NCI-H1092 treated with DMSO at 0.1 percent for 48 hours (cell line): Measurements from ENCODE around the gene SLC43A1.

Source experiments
- DNase-seq: peaks from one replicate; lab custom pipeline; 2025; lab: John Stamatoyannopoulos, UW

The SLC43A1 gene

DNA sequence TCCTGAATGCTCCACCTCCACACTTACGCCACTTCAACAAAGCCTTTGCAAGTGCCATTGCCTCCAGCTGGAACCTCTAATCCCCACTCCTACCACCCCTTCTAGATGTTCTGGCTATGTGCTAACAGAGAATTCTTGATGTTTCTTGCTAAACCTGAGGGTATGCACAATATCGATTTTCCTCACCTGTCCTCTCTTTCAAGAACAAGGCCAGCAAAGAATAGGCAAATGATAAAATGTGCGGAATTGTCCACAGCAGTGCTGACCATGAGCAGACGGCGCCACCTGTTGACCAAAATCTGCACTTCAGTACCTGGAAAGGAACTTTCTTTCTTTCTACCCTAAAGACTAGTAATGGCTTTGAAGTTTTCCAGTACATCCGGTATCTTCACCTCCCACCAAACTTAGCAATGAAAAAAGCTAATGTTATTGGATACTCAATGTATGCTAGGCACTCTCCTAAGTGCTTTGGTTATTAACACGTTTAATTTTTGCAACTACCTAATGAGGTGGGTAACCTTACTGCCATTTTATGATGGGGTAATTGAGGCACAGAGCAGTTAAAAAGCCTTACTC is 11.6 kb upstream of the SLC43A1 start:
- peak; percentile 63 for DNase-seq

DNA sequence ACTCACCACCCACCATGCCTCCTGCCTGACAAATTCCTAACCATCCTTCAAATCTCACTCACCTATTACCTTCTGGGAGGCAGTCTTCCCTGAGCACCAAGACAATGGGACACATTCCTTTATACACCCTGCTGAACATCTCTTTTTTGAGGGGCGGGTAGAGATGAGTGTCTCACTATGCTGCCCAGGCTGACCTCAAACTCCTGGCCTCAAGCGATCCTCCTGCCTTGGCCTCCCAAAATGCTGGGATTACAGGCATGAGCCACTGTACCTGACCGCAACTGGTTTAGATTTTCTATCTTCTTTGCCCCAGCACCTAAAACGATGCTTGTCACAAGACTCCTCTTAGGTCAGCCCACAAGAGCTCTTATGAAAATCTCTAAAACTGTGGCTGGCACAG is 7.9 kb upstream of the SLC43A1 start:
- no peak for DNase-seq

DNA sequence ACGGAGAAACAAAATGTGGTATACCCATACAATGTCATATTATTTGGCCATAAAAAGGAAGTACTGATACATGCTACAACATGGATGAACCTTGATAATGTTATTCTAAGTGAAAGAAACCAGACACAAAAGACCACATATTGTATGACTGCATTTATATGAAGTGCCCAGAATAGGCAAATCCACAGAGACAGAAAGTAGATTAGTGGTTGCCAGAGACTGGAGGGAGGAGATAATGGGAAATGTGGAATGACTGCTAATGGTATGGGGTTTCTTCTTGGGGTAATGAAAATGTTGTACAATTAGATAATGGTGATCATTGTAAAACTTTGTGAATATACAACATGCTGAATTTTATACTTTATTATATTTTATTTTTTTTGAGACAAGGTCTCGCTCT is 5.6 kb upstream of the SLC43A1 start:
- no peak for DNase-seq

DNA sequence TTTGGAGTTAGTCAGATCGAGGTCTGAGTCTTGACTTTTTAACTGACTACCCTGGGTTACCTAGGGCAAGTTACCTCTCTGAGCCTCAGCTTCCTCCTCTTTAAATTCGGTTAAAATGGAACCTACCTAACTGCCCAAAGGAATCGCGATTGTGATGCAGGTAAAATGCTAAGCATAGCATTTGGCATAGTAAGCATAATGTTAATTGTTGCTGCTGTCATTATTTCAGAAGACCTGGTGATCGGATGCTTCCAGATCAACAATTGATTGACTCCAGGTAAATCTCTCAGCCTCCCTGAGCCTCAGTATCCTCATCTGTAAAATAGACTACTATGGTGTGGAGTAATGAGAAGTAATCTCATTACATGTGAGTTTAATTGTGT is 550 bp upstream of the SLC43A1 start:
- no peak for DNase-seq

DNA sequence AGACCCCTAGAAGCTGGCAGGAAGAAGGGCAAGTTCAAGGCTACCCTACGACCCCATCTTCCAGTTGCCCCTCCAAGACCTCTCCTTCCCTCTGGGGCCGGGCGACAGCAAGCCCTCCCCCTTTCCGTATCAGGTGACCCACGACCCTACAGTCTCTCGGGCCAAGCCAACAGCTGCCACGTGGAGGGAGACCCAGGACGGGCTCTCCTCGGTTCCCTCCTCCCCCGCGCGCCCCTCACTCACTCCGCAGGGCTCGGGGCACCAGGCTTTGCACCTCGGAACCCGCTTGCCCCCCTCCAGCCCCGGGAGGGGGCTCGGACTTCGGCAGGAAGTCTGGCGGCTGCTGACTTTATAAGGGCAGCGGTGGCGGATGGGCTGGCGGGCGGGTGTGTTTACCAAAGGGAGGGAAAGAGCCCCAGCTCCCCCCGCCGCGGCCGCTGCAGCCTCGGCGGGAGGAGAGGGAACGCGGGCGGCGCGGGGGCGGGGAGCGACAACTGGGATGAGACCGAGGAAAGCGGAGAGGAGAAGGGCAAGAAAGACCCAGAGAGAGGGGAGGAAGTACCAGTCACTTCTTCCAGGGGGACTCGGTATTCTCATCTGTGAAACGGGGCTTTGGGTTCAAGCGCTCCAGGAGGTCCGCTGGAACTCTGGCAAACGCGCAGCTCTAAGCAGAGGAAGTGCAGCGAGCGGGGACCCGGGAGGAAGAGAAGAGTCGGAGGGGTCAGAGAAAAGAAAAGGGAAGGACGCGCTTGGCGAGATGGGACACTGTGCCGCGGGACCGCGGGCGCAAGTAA is 767 bp downstream of the SLC43A1 start:
- DNase-seq, result peak; percentile 65

DNA sequence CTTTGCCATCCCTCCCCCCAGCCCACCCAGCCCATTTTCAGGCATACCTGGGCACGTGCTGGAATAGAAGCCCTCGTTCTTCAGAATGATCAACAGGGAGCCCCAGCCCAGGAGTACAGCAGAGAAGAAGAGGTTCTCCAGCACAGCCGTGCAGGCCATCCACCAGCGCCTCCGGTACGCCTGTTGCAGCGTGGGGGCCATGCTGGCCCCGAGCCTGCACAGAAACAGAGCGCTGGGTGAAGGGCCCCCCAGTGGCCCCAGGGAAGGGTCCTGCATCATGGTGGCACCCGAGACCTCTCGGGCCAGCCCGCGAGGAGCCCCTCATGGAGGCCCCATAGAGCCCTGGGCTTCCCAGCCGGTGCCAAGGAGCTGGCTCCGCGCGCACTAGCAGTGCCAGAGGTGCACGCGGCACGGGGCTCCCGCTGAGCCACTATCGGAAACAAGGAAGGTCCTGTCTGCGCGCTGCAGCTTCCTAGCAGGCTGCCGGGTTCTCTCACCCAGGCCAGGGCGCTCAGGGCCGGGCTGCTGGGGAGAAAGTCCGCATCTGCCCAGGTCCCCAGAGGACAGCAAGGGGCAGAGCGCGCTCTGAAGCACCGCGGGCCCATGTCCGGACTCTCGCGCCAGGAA is 1.5 kb downstream of the SLC43A1 start:
- DNase-seq, result peak; percentile 65

DNA sequence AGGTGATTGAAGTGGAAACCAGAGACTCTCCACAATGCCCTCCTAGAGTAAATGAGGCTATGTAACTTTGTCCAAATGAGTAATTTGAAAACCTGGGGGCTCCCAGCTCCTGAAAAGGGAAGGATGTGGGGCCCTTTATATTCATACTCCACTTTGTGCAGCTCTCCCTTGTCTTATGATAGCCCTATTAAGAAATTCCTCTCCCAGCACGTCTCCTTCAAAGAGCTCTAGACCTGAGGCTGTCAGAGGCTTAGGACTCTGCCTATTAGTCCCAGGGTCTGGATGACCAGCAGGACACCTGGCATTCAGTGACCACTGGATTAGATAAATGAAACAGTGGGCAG is 2.1 kb downstream of the SLC43A1 start:
- DNase-seq, result no peak

DNA sequence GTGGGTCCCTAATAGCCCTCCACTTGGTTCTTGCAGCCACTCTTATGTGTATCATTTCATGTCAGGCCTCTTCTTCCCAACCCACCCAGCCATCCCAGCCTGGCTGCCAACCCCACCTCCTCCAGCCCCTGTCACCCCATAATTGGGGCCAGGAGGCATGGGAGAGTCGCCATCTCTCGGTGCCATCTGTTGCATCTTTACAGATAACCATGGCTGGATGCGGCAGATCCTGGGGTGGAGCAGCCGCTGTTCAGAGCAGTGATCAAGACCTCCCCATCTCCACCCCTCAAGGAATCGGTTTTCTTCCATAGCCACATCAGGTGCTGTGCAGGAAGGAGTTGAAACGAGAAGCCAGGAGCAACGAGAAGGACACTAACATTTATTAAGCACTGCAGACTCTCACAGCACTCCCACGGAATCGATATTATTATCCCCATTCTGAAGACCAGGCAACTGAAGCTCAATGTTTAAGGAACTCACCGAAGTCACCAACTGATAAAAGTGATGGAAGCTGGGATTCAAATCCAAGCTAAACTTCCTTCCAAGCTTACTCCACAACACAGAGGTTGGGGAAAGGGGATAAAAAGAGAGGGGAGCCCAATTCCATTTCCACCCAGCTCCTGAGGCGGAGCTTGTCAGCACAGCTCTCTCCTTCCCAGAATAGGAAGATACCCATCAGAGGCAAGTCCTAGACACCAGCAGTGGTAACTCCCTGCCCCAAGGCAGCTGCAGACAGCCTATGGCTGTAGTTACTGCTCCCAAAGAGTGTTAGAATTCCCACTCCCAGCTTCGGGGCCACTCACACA is 2.7 kb downstream of the SLC43A1 start:
- DNase-seq, result no peak

DNA sequence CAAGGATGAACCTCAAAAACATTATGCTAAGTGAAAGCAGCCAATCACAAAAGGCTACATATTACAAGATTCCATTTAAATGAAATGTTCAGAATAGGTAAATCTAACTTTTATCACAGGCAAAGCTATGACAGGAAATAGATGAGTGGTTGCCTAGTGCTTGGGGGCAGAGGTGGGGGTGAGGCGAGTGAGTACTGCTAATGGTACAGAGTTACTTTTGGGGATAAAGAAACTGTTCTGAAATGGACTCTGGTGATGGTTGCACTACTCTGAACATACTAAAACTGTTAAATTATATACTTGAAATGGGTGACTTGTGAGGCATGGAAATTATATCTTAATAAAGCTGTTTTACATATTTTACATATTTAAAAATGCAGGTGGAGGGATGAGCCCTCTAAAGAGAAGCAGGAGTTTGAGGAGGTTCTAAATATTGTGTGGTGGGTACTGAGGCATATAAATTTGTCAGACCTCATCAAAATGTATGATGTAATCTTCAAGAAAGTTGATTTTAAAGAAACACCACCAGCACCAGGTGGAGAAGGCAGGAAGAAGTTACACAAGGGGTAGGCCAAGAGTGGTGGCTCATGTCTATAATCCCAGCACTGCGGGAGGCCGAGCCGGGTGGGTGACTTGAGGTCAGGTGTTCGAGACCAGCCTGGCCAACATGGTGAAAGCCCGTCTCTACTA is 3.6 kb downstream of the SLC43A1 start:
- DNase-seq, result no peak

DNA sequence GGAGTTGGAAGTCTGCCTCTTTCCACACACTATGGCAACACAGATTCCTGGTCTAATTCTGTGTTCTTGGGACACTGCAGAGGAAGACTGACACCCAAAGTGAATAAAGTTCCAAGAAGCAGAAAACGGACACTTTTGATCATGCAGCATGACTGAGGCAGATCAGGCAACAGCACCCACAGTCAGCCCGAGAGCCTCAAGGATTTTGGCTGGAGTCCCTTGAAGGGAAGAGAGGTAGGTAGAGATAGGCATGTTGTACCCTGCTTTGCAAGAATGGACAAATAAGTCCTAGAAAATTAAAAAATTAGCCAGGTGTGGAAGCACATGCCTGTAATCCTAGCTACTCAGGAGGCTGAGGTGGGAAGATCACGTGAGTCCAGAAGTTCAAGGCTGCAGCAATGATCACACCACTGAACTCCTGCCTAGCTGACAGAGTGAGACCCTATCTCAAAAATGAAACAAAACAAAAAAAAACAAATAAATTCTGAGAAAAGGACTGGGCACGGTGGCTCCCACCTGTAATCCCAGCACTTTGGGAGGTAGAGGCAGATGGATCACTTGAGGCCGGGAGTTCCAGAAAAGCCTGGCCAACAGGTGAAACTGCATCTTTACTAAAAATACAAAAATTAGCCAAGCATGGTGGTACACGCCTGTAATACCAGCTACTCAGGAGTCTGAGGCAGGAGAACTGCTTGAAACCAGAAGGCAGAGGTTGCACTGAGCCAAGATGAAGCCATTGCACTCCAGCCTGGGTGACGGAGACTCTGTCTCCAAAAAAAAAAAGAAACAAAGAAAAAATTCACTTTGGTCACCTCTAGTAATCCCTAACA is 6.9 kb downstream of the SLC43A1 start:
- DNase-seq, result no peak

DNA sequence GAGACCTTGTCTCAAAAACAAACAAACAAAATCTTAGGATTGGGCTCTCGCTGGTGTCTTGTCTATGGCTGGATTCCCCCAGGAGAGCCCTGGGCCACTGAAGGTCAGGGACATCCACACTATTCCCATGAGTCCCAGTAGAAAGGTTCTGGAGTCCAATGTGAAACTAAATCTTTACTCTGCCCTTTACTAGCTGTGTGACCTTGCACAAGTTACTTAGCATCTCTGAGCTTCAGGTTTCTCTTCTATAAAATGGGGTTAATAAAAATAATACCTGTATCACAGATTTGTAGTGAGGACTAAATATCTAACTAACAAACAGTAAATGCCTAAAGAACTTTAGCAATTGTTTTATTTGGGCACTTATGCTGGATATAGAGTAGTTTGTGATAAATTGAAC is 9.0 kb downstream of the SLC43A1 start:
- no peak for DNase-seq

DNA sequence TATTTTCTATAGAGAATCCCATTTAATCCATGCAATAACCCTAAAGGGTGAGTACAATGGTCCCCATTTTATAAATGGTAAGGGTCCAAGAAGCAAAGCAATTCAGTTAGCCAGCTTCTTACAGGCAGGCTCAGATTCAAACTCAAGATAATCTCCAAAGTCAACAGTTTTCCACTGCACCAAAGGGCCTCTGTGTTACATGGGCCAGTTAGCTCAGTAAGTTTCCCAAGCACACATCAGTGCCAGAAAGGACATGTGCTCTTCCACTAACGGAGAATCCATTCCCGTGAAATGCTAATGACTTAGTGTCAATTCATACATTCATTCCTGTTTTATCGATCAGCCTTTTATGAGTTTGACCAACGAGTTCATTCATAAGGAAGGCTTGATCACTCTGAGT is 11.0 kb downstream of the SLC43A1 start:
- DNase-seq, result no peak

DNA sequence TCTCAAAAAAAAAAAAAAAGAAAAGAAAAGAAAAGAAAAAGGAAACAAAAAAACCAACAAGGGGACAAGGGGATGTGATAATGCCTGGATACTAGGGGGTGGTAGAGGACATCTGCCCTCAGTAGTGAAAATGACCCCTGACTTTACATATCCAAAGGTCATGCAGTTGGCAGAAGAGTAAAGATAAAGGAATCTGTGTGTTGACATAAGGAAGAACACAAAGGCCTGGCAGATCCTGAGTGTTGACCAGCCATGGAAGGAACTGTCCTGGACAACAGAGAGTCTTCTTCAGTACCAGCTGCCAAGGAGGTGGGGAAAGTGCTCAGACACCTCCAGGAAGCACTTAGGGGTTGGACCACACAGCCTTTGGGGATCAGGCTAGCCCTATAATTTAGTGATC is 12.6 kb downstream of the SLC43A1 start:
- DNase-seq, result no peak

DNA sequence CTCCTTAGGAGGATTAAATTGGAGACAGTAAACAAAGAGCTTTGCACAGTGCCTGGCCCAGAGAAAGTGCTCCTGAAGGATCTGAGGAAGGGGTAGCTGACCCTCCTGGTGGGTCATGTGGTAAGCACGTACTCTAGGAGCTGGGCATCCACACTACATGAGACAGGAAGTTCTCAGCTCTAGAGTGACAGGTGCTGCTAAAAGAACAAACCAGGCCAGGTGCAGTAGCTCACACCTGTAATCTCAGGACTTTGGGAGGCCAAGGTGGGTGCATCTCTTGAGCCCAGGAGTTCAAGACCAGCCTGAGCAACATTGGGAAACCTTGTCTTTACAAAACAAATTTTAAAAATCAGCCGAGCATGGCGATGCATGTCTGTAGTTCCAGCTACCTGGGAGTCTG is 13.1 kb downstream of the SLC43A1 start:
- DNase-seq, result no peak

DNA sequence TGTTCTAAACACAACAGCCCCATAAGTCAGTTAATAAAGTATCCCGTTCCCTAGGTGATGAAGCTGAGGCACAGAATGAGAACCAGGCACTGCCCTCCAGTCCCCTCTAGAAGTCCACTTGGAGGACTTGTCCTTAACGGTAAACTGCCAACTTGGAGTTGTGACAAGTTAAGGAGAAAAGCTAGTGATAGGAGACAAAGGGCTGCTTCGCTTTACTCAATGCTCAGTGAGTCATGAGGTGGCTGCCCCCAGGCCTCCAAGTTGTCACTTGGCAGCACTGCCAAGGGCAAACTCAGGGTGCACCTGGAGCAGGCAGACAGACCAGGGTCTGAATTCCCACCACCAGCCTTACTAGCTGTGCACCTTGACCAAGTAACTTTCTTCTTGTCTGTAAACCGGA is 13.5 kb downstream of the SLC43A1 start:
- DNase-seq, result no peak

DNA sequence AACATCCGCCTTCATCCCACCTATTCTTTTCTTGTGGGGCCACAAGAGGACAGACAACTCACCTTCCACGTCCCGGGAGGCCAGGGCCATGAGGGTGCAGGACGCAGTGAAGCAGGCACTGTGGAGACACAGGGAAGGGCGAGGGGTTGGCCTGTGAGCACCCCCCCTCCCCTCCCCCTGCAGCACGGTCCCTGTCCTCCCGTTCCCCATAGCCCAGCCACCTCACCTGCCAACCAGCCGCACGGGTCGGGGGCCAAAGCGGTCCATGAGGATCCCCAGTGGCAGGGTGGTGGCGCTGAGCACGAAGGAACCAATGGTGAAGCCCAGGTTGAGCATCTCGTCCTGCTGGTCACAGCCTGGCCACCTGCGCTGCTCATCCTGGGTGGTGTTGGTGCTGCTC is 14.6 kb downstream of the SLC43A1 start:
- DNase-seq, result no peak

DNA sequence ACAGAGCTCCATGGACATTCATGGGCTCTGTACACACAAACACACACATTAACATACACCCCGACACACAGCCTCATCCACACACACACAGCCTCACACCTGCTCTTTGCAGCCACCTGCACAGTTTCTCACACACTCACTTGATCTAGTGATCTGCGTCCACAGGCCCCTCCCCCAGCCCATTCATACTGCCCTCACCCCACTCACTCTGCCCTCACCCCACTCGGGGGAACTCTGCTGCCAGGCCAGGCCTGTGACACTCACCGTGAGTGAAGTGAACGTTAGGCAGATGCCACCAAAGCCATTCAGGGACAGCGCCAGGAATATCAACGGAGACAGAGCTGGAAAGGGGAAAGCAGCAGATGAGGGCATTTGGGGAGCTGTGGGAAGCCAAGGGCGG is 15.0 kb downstream of the SLC43A1 start:
- DNase-seq, result no peak

DNA sequence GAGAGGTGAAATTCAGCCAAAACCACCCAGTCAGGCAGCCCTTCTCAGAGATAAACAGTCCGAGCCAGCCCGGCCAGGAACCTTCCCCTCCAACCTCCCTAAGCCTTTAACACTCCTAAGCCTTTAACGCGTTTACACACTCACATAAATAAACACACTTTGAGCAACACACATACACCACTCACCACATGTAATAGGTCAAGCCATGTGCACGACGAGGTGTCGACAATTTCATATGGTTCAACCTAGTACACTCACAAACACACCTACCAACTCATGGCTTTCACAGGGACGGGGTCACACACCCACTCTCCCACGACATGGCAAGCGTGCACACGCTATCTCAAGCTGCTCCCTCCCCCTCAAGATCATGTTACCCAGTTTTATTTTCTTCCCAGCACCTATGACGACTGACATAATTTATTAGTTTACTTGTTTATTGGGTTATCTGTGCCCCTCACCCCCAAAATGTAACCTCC is 15.5 kb downstream of the SLC43A1 start:
- DNase-seq, result no peak

DNA sequence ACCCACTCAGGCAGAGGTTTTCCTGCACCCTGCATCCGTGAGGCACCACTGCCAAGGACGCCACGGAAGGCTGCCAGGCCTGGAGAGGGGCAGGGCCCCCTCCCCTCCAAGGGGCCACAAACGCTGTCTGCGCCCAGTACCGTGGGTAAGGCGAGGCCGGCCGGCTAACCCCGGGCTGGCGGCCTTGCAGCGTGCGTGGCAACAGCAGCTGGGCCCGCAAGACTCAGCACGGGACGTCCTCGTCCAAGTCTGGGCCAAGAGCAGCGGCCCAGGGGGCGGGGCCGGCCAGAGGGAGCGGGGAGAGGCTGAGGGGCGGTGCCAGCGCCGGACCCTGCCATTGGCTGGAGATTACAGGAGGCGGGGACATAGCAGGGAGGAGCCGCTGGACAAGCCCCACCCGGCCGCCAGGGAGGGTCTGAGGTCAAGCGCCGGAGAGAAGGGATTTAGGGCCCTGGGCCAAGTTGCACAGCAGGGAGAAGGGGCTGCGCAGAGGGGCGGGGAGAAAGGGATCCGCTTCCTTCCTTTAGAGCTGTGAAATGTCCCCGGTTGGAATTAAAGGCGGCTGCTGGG is 16.0 kb downstream of the SLC43A1 start:
- DNase-seq, result peak; percentile 94

DNA sequence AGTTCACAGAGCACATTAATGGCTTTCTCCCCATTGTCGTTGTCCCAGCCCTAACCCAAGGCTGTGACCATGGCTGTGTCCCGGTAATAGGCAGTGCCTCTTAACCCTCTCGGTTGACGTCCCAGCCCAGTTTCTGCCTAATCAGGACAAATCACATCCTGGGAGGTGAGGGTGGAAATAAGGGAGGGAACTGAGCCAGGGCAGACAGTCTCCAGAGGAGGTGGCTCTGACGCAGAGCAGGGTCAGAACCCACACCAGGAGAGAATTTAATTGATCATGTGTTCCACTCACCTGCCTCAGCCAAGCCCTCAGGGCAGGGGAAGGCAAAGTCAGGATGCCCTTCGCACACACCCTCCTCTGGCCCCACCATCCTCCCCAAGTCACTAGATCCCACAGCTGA is 17.0 kb downstream of the SLC43A1 start:
- no peak for DNase-seq
